Measurements from ENCODE around the gene C14orf119.
"Not testable (repeated sequence)": the region's sequence is repeated elsewhere in the genome, so short reads cannot be mapped to it uniquely, and the experiment has no call there.

The C14orf119 gene

DNA sequence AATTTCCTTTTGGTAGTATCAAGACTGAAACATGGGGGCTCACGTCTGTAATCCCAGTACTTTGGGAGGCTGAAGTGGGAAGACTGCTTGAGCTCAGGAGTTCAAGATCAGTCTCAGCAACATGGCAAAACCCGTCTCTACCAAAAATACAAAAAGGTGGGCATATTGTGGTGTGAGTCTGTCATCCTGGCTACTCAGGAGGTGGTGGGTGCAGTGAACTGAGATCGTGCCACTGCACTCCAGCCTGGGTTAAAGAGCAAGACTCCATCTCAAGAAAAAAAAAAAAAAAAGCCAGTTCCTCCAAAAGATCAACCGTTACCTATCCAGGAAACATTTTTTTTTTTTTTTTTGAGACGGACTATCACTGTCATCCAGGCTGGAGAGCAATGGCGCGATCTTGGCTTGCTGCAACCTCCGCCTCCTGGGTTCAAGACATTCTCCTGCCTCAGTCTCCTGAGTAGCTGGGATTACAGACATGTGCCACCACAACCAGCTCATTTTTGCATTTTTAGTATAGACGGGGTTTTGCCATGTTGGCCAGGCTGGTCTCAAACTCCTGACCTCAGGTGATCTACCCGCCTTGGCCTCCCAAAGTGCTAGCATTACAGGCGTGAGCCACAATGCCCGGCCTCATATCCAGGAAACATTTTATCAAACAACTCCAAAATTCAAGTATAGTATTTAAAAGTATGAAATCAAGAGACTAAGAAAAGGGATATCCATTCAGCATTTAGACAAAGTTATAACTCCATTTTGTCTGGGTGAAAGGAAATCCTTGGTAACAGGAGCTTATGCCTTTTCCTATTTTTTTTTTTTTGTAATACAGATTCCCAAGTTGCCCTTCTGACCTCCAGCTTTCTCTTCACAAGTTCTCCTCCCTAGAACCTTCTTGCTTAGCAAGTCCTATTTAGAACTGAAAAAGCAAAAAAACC, 3.7 kb upstream of the C14orf119 start:
- DNase-seq, result no peak

DNA sequence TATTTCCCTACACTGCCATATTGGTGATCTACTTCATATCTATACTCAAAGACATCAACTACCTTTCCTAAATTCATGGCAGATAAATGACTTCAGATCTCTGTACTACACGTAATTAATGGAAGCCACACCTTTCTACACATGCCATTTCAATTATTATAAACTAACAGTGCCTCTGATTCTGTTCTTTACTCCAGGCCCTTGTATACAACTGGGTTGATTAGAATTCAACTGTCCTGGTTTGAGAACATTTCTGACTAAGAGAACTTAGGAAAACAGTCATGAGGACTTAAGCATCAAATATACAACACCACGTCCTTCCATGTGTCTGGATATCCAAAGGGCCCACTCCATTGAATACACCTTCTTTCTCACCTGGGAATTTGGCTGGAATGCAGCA, 2.2 kb upstream of the C14orf119 start:
- no peak for DNase-seq

DNA sequence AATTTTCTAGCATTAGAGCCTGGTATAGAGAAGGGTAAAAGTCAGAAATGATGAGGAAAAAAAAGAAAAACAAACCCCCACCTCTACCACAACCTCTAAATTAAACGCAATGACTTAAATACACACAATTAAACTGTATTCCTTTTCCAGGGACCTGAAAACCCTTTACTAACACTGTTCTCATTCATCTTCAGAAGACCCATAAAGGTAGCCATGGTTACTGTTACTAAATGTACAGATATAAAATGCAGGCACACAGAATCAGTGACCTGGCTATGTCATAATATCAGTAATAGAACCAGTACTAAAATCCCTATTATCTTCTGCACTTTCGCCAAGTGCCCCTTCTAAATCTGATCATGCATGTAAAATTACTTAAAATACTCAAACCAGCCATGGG, 1.8 kb upstream of the C14orf119 start:
- no peak for DNase-seq

DNA sequence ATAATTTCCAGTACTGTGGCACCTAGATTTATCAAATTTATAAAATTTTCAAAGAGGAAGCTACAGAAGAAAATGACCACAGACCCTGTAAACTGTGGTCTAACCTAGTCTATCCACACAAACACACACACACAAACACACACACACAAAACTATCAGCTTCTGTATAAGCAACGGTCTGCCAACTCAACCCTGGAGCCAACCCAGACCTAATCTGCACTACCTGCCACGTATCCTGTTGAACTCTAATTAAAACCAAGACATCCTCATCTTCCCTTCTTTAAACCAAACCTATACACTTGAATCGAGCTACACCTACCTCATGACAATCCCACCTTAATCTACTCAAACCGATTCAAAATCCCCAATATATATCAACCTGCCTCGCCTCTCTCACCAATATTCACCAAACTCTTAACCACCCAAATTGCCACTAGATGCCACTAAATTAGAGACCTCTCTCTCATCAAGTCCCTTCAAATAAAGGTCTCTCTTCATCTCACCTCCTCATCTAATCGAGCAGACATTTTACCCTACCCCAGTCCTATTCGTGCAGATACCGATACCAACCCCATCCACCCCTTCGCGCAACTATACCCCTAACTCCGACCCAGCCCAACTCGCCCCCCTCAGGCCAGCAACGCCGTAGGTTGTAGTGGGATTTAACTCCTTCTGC, 1.2 kb upstream of the C14orf119 start:
- DNase-seq, result no peak

DNA sequence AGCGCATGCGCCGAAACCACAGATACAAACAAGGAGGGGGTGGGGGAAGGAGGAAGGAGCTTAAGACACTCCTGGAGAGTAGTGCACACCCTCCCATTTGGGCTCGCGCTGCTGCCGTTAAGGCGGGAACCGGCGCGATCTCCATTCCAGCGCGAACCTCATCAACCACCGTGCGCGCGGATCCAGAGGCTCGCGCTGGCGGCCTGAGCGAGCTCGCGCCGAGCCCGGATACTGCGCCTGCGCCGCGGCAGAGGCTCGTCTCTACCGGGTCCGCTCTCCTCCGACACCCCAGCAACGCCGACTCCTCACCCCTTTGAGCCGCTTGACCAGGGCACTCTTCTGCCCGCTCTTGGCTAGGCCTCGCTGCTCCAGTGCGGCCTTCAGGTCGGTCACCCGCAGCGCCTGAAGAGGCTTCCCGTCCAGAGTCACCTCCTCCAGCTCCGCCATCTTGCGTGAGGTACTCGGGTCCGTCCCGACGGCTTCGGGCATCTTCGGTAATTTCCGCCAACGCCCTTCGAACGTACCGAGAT, 574 bp upstream of the C14orf119 start, which contains the start of gene ACIN1:
Gene ACIN1, minus strand, starts transcription at position 471 of the 530 bp plus-strand sequence. Its CDS starts 24 bp downstream, at position 447.
- DNase-seq, result peak; percentile 89

DNA sequence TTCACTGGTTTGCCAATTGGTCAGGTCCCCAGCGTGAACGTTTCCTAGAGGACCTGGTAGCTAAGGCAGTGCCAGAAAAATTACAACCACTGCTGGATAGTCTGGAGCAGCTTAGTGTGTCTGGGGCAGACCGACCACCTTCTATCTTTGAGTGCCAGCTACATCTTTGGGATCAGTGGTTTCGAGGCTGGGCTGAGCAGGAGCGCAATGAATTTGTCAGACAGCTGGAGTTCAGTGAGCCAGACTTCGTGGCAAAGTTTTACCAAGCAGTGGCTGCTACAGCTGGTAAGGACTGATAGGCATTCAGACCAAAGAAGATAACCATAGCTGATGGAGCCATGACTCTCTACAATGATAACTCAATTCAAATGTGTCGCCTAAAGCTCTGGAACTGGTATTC, 2.5 kb downstream of the C14orf119 start:
- no peak for DNase-seq

DNA sequence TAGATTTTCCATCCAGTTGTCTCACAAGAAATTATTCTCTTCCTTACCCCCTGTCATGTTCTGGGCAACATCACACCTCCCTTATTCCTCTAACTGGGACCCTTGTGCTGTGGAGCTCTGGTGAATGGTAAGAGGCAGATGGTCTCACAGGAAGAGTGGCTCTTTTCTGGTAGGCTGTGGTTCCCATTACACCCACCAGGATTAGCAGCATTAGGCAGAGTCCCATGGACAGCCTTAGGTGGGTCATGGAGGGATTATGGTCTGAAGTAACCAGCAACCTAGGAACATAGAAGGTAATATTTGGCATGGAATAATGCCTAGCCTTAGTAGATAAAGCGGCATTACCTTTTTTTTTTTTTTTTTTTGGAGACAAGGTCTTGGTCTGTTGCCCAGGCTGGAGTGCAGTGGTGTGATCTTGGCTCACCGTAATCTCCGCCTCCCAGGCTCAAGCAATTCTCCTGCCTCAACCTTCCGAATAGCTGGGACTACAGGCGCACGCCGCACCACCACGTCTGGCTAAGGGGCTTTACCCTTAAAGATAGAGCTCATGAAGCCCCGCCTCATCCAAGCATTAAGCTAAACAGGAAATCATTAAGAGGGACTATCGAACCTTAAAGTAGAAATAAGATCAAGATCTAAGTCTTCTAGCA, 4.0 kb downstream of the C14orf119 start:
- no peak for DNase-seq

DNA sequence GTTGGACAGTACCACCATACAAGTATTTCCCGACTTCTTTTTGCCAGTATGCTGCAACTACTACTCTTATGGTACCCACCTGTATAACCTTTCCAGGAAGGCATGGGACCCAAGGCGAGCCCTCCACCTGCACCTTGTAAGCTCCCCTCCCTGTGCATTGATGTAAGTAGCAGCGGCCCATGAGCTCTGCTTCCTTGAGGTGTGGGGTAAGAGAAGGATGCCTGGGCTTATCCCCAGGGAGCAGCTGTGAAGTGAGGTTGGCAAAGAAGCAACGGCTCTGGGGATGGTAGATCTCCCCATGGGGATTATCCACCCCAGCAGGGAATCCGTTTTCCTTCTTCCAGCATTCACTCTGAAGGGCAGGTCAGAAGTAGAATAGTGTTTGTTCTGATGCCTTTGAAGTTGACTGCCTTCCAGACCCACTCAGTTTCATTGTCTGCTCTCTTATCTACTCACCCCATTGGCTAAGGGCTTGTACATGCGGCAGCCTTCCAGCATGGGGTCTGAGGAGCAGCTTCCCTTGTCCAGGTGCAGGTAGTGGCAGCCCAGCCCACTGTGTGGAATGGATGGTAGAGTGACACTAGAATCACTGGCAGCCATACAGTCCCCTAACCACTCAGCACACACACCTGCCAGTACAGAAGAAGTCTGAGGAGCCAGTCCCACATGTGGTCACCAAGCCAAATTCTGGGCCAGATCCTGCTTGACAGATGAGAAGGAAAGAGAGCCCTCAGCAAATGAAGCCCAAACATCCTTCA, 6.1 kb downstream of the C14orf119 start:
- DNase-seq, result no peak

DNA sequence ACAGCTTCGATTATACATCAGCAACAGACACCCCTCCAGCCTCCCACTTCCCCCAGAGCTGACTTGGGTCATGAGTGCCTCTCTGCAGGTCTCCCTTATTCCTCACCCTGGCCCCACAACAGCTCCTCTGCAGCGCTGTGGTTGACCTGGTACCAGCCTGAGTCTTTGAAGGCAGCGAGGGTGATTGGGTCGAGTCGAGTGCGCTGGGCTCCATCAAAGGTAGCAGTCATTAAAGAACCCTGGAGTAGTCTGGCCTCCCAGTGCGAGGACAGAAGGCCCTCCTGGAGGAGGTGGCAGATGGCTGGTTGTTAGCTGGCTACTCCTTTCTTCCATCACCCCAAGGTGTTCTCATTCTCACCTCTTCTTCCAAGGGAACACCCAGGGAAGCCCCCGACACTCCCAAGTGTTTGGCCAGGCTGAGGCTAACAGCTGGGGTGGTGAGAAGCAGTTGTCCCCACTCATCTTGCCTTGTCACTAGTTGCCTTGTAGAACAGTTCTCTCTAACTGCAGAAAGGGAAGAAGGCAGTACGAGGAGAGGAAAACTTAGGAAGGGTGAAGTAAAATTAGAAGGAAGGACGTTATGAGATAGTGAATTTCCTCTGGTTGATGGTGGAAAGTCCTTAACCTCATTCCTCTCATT, 6.8 kb downstream of the C14orf119 start:
- no peak for DNase-seq

DNA sequence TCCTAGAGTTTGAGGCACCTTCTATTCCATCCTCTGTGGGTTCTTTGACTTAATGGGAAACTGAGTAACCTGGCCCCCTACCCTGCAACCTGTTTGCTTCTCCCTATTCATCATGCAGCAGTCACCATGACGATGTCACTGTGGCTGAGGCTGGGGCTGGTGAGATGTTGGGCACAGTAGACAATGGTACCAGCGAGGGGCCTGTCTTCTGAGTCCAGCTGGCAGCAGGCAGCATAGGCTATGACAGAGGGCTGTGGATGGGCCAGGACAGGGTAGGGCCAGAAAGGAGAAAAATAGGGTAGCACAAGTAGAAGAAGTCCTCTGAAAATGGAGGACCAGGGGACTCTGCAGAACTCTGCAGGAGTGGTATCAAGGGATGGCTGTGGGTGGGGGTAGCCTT, 7.5 kb downstream of the C14orf119 start:
- no peak for DNase-seq

DNA sequence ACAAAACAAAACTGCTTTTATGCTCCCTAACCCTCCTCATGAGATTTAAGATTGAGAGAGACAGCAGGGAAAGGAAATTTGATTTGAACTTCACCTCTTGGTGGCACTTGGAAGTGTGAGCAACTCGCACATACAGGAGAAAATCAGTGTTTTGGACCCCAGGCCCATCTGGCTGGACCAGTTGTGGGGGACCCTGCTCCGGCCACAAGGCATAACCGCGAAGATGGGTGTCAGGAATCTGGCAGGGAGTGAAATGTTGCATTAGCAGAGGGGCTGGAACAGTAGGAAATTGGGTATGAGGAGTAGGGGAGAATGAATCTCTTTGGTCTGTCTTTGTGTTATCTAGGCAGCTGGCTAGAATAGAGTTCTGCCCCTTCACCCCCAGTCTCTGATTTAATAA, 8.3 kb downstream of the C14orf119 start:
- no peak for DNase-seq

DNA sequence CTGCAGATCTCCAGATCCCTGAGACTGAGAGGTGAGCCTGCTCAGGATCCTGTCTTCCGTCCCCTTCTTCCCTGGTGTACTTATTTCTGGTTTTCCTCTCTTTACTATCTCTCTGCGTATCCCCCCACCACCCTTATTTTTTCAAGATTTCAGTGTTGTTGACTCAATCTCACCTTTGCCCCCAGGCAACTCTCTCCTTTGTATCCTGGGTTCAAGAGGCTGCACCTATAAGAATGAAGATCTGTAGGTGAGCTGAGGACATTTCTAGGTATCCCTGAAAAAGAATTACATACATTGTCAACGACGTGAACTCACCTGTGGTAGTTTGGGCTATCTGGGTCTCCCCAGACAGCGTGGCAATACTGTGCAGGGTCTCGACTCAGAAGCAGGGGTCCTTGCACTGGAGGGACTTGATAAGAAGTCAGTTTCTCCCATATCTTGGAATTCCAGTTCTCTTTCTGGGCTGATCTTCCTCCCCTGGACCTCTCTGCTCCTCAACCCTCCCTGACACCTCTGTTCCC, 8.8 kb downstream of the C14orf119 start:
- DNase-seq, result no peak

DNA sequence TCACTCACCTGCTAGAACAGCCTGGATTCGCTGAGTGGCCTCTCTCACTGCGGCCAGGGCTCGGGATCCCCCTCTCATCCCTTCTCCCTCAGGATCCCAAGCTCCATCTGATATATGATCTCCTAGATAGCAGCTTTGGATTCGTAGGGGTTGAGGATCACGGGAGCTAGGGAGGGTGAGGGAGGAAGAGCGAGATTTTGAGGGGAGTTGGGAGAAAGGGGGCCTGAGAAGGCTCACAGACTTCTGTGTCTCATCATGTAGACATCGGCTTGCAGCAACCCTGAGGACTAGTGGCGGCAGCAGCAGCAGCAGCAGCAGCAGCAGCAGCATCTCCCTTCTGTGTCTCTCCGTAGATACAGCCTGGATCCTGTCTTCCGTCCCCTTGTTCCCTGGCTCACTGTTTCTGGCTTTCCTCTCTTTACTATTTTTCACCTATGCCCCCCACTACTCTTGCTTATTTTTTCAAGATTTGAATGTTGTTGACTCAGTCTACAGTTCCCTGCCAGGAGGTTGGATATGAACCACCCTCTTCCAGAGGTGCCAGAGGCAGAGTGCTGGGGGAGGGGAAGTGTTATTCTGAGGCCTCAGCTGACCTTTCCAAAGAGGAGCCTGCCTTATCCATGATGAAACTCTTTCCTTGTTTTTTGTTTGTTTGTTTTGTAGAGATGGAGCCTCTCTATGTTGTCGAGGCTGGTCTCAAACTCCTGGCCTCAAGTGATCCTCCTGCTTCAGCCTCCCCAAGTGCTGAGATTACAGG, 9.5 kb downstream of the C14orf119 start, which contains the start of gene CIROP:
Gene CIROP, minus strand, starts transcription at position 399 of the 757 bp plus-strand sequence. Its CDS starts 69 bp downstream, at position 330.
- DNase-seq, result no peak

DNA sequence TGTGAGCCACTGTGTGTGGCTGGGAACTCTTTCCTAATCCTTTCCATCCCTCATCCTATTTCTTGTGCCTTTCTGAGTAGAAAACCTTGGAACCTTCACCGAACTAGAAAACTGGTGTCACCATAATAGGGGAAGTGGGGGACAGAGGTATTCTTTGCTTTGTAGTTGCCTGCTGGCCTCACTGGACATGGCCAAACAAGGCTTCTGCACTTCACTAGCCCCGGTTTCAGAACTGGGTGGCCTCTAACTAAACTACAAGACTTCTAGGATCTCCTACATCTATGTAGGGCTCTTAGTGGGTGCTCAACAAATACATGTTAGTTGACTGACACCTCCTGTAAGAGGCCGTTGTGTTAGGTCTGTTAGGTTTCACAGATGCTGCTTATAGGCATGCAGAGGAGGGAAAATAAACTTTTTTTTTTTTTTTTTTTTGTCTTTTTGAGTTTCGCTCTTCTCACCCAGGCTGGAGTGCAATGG, 10.1 kb downstream of the C14orf119 start:
- DNase-seq, result no peak

DNA sequence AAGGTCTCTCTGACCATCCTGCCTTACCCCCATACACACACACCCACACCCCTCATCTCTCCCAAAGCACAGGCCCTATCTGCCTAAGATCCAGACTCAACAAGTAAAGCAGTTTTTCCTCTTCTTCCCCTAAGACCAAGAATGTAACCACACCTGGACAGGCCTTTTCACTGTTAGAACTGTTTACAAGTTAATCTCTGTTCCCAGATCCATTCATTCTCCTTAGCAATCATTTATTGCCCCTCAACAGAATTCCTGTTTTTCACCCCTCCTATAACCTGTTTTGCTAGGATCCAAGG, 11.4 kb downstream of the C14orf119 start:
- DNase-seq, result no peak

DNA sequence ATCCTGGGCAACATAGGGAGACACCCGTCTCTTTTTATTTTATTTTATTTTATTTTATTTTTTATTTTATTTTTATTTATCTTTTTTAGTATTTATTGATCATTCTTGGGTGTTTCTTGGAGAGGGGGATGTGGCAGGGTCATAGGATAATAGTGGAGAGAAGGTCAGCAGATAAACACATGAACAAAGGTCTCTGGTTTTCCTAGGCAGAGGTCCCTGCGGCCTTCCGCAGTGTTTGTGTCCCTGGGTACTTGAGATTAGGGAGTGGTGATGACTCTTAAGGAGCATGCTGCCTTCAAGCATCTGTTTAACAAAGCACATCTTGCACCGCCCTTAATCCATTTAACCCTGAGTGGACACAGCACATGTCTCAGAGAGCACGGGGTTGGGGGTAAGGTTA, 12.3 kb downstream of the C14orf119 start:
- DNase-seq, result not testable (repeated sequence)

DNA sequence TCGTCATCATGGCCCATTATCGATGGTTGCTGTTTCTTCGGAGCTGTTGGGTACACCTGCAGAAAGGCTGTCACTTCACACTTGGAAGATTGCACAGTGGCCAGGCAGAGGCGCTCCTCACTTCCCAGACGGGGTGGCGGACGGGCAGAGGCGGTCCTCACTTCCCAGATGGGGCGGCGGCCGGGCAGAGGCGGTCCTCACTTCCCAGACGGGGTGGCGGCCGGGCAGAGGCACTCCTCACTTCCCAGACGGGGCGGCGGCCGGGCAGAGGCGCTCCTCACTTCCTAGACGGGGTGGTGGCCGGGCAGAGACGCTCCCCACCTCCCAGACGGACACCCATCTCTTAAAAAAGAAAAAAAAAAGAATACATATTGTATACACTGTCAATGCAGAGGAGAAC, 12.9 kb downstream of the C14orf119 start:
- DNase-seq, result not testable (repeated sequence)

DNA sequence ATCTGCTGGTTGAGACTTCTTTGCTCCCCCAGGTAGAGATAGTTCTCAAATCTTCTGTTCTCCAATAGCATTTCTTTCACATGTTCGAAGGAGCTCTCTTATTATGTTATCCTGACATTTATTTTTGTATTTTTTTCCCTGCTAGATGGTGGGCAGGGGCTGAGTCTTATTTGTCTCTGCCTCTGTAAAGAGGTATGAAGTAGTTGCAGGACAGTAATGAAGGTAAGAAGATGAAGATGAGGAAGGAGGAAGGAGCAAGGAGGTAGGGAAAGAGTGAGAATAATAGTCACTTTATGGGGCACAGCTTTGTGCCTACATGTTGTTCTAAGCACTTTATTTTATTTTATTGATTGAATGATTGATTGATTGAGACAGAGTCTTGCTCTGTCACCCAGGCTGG, 14.5 kb downstream of the C14orf119 start:
- no peak for DNase-seq

DNA sequence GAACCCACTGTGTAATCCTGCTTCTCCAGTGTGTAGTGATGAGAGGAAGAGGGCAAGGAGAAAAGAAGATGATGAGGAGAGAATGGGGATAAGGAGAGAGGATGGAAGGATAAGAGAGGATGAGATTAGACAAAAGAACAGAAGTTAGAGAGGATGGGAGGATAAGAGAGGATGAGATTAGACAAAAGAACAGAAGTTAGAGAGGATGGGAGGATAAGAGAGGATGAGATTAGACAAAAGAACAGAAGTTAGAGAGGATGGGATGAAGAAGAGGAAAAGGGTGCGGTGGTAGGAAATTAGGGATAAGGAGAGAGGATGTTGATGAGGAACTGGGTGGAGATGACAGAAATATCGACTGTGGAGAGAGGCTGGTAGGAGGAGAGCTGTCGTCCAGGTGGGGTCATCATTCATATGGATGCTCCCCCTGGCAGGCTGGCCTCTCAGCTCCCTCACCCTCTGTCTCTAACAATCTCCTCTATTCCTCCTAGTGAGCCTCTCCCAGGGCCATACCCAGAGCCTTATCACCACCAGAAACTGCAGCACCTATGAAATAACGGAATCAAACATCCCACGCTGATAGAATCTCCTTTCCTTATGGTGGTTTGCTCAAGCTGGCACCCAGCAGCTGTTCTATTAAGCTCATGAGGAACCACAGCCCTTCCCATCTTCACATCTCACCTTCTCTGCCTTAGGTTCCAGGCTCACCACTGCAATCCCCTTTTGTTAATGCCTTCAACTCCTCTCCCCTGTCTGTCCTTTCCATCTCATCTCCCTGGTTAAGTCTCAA, 15.5 kb downstream of the C14orf119 start:
- no peak for DNase-seq
